Ovary (tissue), 3 donors: Measurements from ENCODE around the gene FOXP1.

Experiments
- POLR2A ChIP-seq: fragments of 450-650 bp; IDR thresholded peaks from one replicate; pipeline ENCODE4 v1.6.1; 2017; ENCODE audit warnings: antibody characterized with exemption, mild to moderate bottlenecking, moderate library complexity
- TF ChIP-seq, protein P1 (sequence below), 3 donors: fragments of 450-650 bp in 2 of 3; fragments of 200-600 bp in 1 of 3; IDR thresholded peaks; one replicate each; pipeline versions ENCODE4 v1.5.1 to v1.8.0; 2016 to 2022; ENCODE audit warnings: antibody characterized with exemption in 3 of 3, mild to moderate bottlenecking in 1 of 3
- donor health status: DM: no; HTN: no; CAD: no.

GRCh38 chr3:71260782-71261181 is 322.7 kb downstream of the FOXP1 start:
- TF ChIP-seq, protein P1, sequence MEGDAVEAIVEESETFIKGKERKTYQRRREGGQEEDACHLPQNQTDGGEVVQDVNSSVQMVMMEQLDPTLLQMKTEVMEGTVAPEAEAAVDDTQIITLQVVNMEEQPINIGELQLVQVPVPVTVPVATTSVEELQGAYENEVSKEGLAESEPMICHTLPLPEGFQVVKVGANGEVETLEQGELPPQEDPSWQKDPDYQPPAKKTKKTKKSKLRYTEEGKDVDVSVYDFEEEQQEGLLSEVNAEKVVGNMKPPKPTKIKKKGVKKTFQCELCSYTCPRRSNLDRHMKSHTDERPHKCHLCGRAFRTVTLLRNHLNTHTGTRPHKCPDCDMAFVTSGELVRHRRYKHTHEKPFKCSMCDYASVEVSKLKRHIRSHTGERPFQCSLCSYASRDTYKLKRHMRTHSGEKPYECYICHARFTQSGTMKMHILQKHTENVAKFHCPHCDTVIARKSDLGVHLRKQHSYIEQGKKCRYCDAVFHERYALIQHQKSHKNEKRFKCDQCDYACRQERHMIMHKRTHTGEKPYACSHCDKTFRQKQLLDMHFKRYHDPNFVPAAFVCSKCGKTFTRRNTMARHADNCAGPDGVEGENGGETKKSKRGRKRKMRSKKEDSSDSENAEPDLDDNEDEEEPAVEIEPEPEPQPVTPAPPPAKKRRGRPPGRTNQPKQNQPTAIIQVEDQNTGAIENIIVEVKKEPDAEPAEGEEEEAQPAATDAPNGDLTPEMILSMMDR (IDR thresholded peaks at IDR 0.05): no peak
- no peak for TF ChIP-seq POLR2A
